Neural cell (in vitro differentiated cells): ENCODE results near the gene ANKRD42. TPM values are rescaled to one million over a fixed set of nuclear protein-coding genes. Genes with fewer than 3 reads are reported as not detected.
"Not testable (repeated sequence)": the region's sequence is repeated elsewhere in the genome, so short reads cannot be mapped to it uniquely, and the experiment has no call there.

Source experiments
- H2AFZ ChIP-seq: fragments of 200-600, 300-800 bp; sonication (generic), shearing (Covaris generic); 2 replicates; pipeline ENCODE4 v1.6.0; 2014; ENCODE audit warnings: low read depth, mild to moderate bottlenecking, antibody characterized with exemption, low read length, moderate library complexity
- H3F3A ChIP-seq: fragments of 200-600 bp; shearing (Covaris generic); 2 replicates; pipeline ENCODE4 v1.6.1; 2016; ENCODE audit warnings: mild to moderate bottlenecking, moderate library complexity, mixed read lengths, antibody characterized with exemption, low read length; ENCODE audit not compliant: insufficient read depth, poor library complexity, severe bottlenecking
- H3K27ac ChIP-seq: fragments of 200-600, 300-800 bp; sonication (generic), shearing (Covaris generic); 2 replicates; pipeline ENCODE4 v1.5.1; 2014; ENCODE audit warnings: mild to moderate bottlenecking, low read length, moderate library complexity
- H3K27me3 ChIP-seq: fragments of 300-800, 200-600 bp; sonication (generic), shearing (Covaris generic); 2 replicates; pipeline ENCODE4 v1.6.0; 2014; ENCODE audit warnings: mild to moderate bottlenecking, low read depth, low read length, moderate library complexity; ENCODE audit not compliant: insufficient read depth
- H3K36me3 ChIP-seq: fragments of 300-800, 200-600 bp; sonication (generic), shearing (Covaris generic); 2 replicates; pipeline ENCODE4 v1.5.1; 2014; ENCODE audit warnings: mild to moderate bottlenecking, antibody characterized with exemption, low read length, moderate library complexity; ENCODE audit not compliant: insufficient read depth
- H3K4me2 ChIP-seq: fragments of 300-800, 200-600 bp; sonication (generic), shearing (Covaris generic); 2 replicates; pipeline ENCODE4 v1.6.0; 2014; ENCODE audit warnings: mild to moderate bottlenecking, low read length
- H3K4me3 ChIP-seq: fragments of 300-800, 200-600 bp; sonication (generic), shearing (Covaris generic); 2 replicates; pipeline ENCODE4 v1.5.1; 2014; ENCODE audit warnings: mild to moderate bottlenecking, low read length, moderate library complexity
- H3K79me2 ChIP-seq: fragments of 200-600 bp; shearing (Covaris generic); replicated peaks from 2 replicates; pipeline ENCODE4 v1.6.0; 2014; ENCODE audit warnings: mild to moderate bottlenecking, low read length, moderate library complexity; ENCODE audit not compliant: insufficient read depth
- H3K9ac ChIP-seq: fragments of 300-800, 200-600 bp; sonication (generic), shearing (Covaris generic); 2 replicates; pipeline ENCODE4 v1.6.1; 2016; ENCODE audit warnings: mild to moderate bottlenecking, low read length, mixed read lengths
- H3K9me2 ChIP-seq: fragments of 200-600 bp; shearing (Covaris generic); 2 replicates; pipeline ENCODE4 v1.6.1; 2016; ENCODE audit warnings: mild to moderate bottlenecking, low read length, mixed read lengths; ENCODE audit not compliant: insufficient read depth
- H3K9me3 ChIP-seq: fragments of 200-600, 300-800 bp; sonication (generic), shearing (Covaris generic); 2 replicates; pipeline ENCODE4 v1.6.1; 2016; ENCODE audit warnings: mild to moderate bottlenecking, mixed run types, low read length, moderate library complexity, mixed read lengths
- H4K20me1 ChIP-seq: fragments of 200-600 bp; shearing (Covaris generic); 2 replicates; pipeline ENCODE4 v1.6.1; 2016; ENCODE audit warnings: mild to moderate bottlenecking, mixed run types; ENCODE audit not compliant: insufficient read depth
- EP300 ChIP-seq: fragments of 450-650 bp; conservative IDR thresholded peaks from 2 replicates; pipeline ENCODE4 v1.6.1; 2014; ENCODE audit warnings: antibody characterized with exemption, mild to moderate bottlenecking, moderate library complexity; ENCODE audit not compliant: poor library complexity, severe bottlenecking
- EZH2 ChIP-seq: fragments of 200-600, 300-800 bp; shearing (Covaris generic), sonication (generic); IDR thresholded peaks from 2 replicates; pipeline ENCODE4 v1.6.1; 2014; ENCODE audit warnings: antibody characterized with exemption, low read length, borderline replicate concordance, mild to moderate bottlenecking; ENCODE audit not compliant: insufficient read depth, poor library complexity, severe bottlenecking
- MXI1 ChIP-seq: fragments of 450-650 bp; conservative IDR thresholded peaks from 2 replicates; pipeline ENCODE4 v1.6.1; 2014; ENCODE audit warnings: antibody characterized with exemption, mild to moderate bottlenecking; ENCODE audit not compliant: poor library complexity, severe bottlenecking
- POLR2AphosphoS5 ChIP-seq: IDR thresholded peaks from 2 replicates; pipeline ENCODE4 v1.6.1; 2012
- RAD21 ChIP-seq: fragments of 450-650 bp; conservative IDR thresholded peaks from 2 replicates; pipeline ENCODE4 v1.6.1; 2014; ENCODE audit warnings: antibody characterized with exemption, mild to moderate bottlenecking, moderate library complexity
- SMC3 ChIP-seq: fragments of 450-650 bp; conservative IDR thresholded peaks from 2 replicates; pipeline ENCODE4 v1.6.1; 2014; ENCODE audit warnings: antibody characterized with exemption, mild to moderate bottlenecking, moderate library complexity; ENCODE audit not compliant: poor library complexity
- TAF1 ChIP-seq: IDR thresholded peaks from 2 replicates; pipeline ENCODE4 v1.6.1; 2012; ENCODE audit warnings: low read depth
- polyA plus RNA-seq: library from polyadenylated mRNA; depleted of rRNA; stranded (reverse); fragments of >200 nt; gene quantifications from 2 replicates; pipeline ENCODE4 v1.2.3, GENCODE V29; 2014
- TF ChIP-seq, protein P1 (sequence below): IDR thresholded peaks from 2 replicates; pipeline ENCODE4 v1.6.1; 2012; ENCODE audit warnings: borderline replicate concordance
- TF ChIP-seq, protein P2 (sequence below): fragments of 450-650 bp; IDR thresholded peaks from 2 replicates; pipeline ENCODE4 v1.5.1; 2014; ENCODE audit warnings: antibody characterized with exemption, mild to moderate bottlenecking, moderate library complexity; ENCODE audit not compliant: poor library complexity, severe bottlenecking

Gene ANKRD42
- polyA plus RNA-seq, 1 donor from 2014 or later: 16.1 TPM

DNA sequence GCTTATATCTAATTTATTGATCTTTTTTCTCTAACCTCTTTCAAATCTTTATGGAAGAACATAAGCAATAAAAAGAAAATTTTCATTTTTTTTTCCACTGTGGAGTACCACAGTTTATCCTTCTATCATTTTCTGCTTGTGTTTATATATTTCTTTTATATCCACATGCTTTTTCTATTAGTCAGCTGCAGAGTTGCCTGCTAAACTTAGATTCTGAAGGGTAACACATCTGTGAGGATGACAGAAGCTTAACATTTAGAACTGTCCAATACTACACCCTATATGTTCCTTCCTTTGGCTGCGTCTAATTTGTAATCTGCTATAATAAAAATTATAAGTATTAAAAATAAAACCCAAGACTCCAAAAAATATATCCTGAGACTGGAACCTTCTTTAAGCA lies 71.8 kb downstream of the ANKRD42 start:
- TF ChIP-seq RAD21 (no peak), EZH2 (no peak), EP300 (no peak), TAF1 (no peak), POLR2AphosphoS5 (no peak), MXI1 (no peak), SMC3 (no peak)
- TF ChIP-seq, protein P1, sequence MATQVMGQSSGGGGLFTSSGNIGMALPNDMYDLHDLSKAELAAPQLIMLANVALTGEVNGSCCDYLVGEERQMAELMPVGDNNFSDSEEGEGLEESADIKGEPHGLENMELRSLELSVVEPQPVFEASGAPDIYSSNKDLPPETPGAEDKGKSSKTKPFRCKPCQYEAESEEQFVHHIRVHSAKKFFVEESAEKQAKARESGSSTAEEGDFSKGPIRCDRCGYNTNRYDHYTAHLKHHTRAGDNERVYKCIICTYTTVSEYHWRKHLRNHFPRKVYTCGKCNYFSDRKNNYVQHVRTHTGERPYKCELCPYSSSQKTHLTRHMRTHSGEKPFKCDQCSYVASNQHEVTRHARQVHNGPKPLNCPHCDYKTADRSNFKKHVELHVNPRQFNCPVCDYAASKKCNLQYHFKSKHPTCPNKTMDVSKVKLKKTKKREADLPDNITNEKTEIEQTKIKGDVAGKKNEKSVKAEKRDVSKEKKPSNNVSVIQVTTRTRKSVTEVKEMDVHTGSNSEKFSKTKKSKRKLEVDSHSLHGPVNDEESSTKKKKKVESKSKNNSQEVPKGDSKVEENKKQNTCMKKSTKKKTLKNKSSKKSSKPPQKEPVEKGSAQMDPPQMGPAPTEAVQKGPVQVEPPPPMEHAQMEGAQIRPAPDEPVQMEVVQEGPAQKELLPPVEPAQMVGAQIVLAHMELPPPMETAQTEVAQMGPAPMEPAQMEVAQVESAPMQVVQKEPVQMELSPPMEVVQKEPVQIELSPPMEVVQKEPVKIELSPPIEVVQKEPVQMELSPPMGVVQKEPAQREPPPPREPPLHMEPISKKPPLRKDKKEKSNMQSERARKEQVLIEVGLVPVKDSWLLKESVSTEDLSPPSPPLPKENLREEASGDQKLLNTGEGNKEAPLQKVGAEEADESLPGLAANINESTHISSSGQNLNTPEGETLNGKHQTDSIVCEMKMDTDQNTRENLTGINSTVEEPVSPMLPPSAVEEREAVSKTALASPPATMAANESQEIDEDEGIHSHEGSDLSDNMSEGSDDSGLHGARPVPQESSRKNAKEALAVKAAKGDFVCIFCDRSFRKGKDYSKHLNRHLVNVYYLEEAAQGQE: no peak
- TF ChIP-seq, protein P2, sequence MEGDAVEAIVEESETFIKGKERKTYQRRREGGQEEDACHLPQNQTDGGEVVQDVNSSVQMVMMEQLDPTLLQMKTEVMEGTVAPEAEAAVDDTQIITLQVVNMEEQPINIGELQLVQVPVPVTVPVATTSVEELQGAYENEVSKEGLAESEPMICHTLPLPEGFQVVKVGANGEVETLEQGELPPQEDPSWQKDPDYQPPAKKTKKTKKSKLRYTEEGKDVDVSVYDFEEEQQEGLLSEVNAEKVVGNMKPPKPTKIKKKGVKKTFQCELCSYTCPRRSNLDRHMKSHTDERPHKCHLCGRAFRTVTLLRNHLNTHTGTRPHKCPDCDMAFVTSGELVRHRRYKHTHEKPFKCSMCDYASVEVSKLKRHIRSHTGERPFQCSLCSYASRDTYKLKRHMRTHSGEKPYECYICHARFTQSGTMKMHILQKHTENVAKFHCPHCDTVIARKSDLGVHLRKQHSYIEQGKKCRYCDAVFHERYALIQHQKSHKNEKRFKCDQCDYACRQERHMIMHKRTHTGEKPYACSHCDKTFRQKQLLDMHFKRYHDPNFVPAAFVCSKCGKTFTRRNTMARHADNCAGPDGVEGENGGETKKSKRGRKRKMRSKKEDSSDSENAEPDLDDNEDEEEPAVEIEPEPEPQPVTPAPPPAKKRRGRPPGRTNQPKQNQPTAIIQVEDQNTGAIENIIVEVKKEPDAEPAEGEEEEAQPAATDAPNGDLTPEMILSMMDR: no peak
- Histone ChIP-seq H3K9me2 (no peaks in the 10 kb centered on the region), H3K9me3 (no peaks in the 10 kb centered on the region), H3K4me2 (no peak overlapping the region), H3K4me3 (no peak overlapping the region), H3F3A (no peaks in the 10 kb centered on the region), H3K9ac (no peak overlapping the region), H3K27me3 (no peaks in the 10 kb centered on the region), H4K20me1 (no peaks in the 10 kb centered on the region), H3K27ac (no peak overlapping the region), H3K36me3 (no peaks in the 10 kb centered on the region), H3K79me2 (no peaks in the 10 kb centered on the region), H2AFZ (no peak overlapping the region)

GRCh38 chr11:83269080-83269479 lies 75.6 kb downstream of the ANKRD42 start:
- not testable (repeated sequence) for H4K20me1 ChIP-seq, H3K27ac ChIP-seq, H2AFZ ChIP-seq, H3K79me2 ChIP-seq, H3K9me2 ChIP-seq, H3K27me3 ChIP-seq, H3F3A ChIP-seq, H3K9ac ChIP-seq, H3K4me2 ChIP-seq, H3K4me3 ChIP-seq, H3K9me3 ChIP-seq
- H3K36me3 ChIP-seq: peaks cover 12% of the 10 kb centered on the region

DNA sequence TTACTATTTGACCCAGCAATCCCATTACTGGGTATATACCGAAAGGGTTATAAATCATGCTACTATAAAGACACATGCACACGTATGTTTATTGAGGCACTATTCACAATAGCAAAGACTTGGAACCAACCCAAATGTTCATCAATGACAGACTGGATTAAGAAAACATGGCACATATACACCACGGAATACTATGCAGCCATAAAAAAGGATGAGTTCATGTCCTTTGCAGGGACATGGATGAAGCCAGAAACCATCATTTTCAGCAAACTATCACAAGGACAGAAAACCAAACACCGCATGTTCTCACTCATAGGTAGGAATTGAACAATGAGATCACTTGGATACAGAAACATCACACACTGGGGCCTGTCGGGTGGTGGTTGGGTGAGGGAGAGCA lies 78.2 kb downstream of the ANKRD42 start:
- peaks cover 18% of the 10 kb centered on the region for H3K36me3 ChIP-seq
- H2AFZ ChIP-seq, H3K9me3 ChIP-seq, H4K20me1 ChIP-seq, H3K4me2 ChIP-seq, H3K79me2 ChIP-seq, H3K27ac ChIP-seq, H3K9me2 ChIP-seq, H3K27me3 ChIP-seq, H3K4me3 ChIP-seq, H3F3A ChIP-seq, H3K9ac ChIP-seq: not testable (repeated sequence)
